T-helper 1 cell (primary cell): Measurements from ENCODE around the gene OCLN.
"Not testable (repeated sequence)": the region's sequence is repeated elsewhere in the genome, so short reads cannot be mapped to it uniquely, and the experiment has no call there.

ENCODE experiments used
- DNase-seq, 5 donors: peaks; one replicate each; pipeline ENCODE4 v3.0.0-alpha.2; 2012 to 2020

The OCLN gene

GRCh38 chr5:69491838-69492390 is 676 bp upstream of the OCLN start:
- no peak for DNase-seq

- DNase-seq: no peak
Measured at GRCh38 chr5:69492923-69493395, 369 bp downstream of the OCLN start.

- no peak for DNase-seq
Measured at GRCh38 chr5:69493396-69494133, 975 bp downstream of the OCLN start.

- DNase-seq: no peak
Measured at GRCh38 chr5:69494452-69494851, 1.9 kb downstream of the OCLN start.

- DNase-seq: no peak
Measured at GRCh38 chr5:69497006-69497520, 4.5 kb downstream of the OCLN start.

- no peak for DNase-seq
Measured at GRCh38 chr5:69498384-69498783, 5.8 kb downstream of the OCLN start.

GRCh38 chr5:69502367-69502766 is 9.8 kb downstream of the OCLN start:
- no peak for DNase-seq

- no peak for DNase-seq
Measured at GRCh38 chr5:69502767-69503488, 10.3 kb downstream of the OCLN start.

- DNase-seq: no peak
Measured at GRCh38 chr5:69504036-69504435, 11.4 kb downstream of the OCLN start.

GRCh38 chr5:69505306-69505705 is 12.7 kb downstream of the OCLN start:
- no peak for DNase-seq

GRCh38 chr5:69509212-69509611 is 16.6 kb downstream of the OCLN start:
- no peak for DNase-seq

GRCh38 chr5:69510694-69511093 is 18.1 kb downstream of the OCLN start:
- DNase-seq: no peak

- DNase-seq: no peak
Measured at GRCh38 chr5:69512740-69513260, 20.2 kb downstream of the OCLN start.

GRCh38 chr5:69515570-69515969 is 23.0 kb downstream of the OCLN start:
- DNase-seq: not testable (repeated sequence)

- DNase-seq: no peak
Measured at GRCh38 chr5:69516769-69517168, 24.2 kb downstream of the OCLN start.

- DNase-seq: no peak
Measured at GRCh38 chr5:69517763-69518212, 25.2 kb downstream of the OCLN start.

GRCh38 chr5:69519285-69519684 is 26.7 kb downstream of the OCLN start:
- DNase-seq: no peak

- no peak for DNase-seq
Measured at GRCh38 chr5:69522035-69522434, 29.4 kb downstream of the OCLN start.

- no peak for DNase-seq
Measured at GRCh38 chr5:69525490-69525889, 32.9 kb downstream of the OCLN start.

GRCh38 chr5:69526660-69527059 is 34.1 kb downstream of the OCLN start:
- no peak for DNase-seq

GRCh38 chr5:69527128-69527770 is 34.7 kb downstream of the OCLN start:
- no peak for DNase-seq

- no peak for DNase-seq
Measured at GRCh38 chr5:69528035-69528434, 35.4 kb downstream of the OCLN start.

GRCh38 chr5:69528609-69529008 is 36.0 kb downstream of the OCLN start:
- DNase-seq: no peak
